Measurements from ENCODE around the gene PPA2.

DNA sequence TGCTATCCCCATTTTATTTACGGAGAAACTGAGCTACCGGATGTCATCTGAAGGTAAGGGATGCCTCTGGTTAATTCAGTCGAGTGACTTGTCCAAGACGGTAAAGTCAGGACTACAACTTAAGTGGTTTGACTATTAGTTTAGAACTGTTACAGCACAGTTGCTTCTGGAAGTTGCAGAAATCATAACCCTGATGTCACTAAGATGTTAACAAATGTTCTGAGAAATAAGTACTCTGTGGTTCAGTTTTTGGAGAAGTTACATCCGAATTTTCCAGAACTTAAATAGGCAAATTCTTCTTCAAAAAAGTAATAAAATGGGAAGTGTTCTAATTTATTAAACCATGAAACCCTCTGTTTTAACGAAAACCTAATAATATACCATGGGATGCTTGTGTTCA lies 3.1 kb downstream of the PPA2 start:
- TF ChIP-seq, protein P1, sequence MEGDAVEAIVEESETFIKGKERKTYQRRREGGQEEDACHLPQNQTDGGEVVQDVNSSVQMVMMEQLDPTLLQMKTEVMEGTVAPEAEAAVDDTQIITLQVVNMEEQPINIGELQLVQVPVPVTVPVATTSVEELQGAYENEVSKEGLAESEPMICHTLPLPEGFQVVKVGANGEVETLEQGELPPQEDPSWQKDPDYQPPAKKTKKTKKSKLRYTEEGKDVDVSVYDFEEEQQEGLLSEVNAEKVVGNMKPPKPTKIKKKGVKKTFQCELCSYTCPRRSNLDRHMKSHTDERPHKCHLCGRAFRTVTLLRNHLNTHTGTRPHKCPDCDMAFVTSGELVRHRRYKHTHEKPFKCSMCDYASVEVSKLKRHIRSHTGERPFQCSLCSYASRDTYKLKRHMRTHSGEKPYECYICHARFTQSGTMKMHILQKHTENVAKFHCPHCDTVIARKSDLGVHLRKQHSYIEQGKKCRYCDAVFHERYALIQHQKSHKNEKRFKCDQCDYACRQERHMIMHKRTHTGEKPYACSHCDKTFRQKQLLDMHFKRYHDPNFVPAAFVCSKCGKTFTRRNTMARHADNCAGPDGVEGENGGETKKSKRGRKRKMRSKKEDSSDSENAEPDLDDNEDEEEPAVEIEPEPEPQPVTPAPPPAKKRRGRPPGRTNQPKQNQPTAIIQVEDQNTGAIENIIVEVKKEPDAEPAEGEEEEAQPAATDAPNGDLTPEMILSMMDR (IDR thresholded peaks at IDR 0.05 in 2 of 3, conservative IDR thresholded peaks at IDR 0.05 in 1 of 3; ENCODE audit: control insufficient read depth in 2 of 3, extremely low read depth in 1 of 3, insufficient read depth in 1 of 3, low read depth in 3 of 3, low read length in 3 of 3) = no peak
- TF ChIP-seq POLR2AphosphoS5 (IDR thresholded peaks at IDR 0.05; ENCODE audit: low read length) = no peak
- TF ChIP-seq CEBPB (IDR thresholded peaks at IDR 0.05; ENCODE audit: borderline replicate concordance in 1 of 2, low read depth in 2 of 2, low read length in 2 of 2) = no peak
- TF ChIP-seq ATF7 (IDR thresholded peaks at IDR 0.05; ENCODE audit: low read depth) = no peak
- no peak for TF ChIP-seq NFYB (IDR thresholded peaks at IDR 0.05; ENCODE audit: insufficient read depth, low read depth, low read length)
- TF ChIP-seq, protein P2, sequence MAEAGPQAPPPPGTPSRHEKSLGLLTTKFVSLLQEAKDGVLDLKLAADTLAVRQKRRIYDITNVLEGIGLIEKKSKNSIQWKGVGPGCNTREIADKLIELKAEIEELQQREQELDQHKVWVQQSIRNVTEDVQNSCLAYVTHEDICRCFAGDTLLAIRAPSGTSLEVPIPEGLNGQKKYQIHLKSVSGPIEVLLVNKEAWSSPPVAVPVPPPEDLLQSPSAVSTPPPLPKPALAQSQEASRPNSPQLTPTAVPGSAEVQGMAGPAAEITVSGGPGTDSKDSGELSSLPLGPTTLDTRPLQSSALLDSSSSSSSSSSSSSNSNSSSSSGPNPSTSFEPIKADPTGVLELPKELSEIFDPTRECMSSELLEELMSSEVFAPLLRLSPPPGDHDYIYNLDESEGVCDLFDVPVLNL (IDR thresholded peaks at IDR 0.05; ENCODE audit: low read depth, low read length) = no peak
- no peak for TF ChIP-seq POLR2A (IDR thresholded peaks at IDR 0.05; ENCODE audit: low read depth, low read length)
- TF ChIP-seq FOS (IDR thresholded peaks at IDR 0.05; ENCODE audit: borderline replicate concordance, extremely low read depth, insufficient read length) = no peak
- no peak for TF ChIP-seq EP300 (IDR thresholded peaks at IDR 0.05; ENCODE audit: borderline replicate concordance in 1 of 2, control insufficient read depth in 1 of 2, low read depth in 2 of 2, low read length in 2 of 2)
- TF ChIP-seq, protein P3, sequence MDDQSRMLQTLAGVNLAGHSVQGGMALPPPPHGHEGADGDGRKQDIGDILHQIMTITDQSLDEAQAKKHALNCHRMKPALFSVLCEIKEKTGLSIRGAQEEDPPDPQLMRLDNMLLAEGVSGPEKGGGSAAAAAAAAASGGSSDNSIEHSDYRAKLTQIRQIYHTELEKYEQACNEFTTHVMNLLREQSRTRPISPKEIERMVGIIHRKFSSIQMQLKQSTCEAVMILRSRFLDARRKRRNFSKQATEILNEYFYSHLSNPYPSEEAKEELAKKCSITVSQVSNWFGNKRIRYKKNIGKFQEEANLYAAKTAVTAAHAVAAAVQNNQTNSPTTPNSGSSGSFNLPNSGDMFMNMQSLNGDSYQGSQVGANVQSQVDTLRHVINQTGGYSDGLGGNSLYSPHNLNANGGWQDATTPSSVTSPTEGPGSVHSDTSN (IDR thresholded peaks at IDR 0.05; ENCODE audit: insufficient replicate concordance, low read depth, low read length) = no peak
- TF ChIP-seq, protein P4, sequence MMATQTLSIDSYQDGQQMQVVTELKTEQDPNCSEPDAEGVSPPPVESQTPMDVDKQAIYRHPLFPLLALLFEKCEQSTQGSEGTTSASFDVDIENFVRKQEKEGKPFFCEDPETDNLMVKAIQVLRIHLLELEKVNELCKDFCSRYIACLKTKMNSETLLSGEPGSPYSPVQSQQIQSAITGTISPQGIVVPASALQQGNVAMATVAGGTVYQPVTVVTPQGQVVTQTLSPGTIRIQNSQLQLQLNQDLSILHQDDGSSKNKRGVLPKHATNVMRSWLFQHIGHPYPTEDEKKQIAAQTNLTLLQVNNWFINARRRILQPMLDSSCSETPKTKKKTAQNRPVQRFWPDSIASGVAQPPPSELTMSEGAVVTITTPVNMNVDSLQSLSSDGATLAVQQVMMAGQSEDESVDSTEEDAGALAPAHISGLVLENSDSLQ (IDR thresholded peaks at IDR 0.05) = no peak

Data from GM12878 (cell line).